OCI-LY7 (cell line): ENCODE data around the gene SESN3. TPM values are rescaled to one million over a fixed set of nuclear protein-coding genes. Genes with fewer than 3 reads are reported as not detected.

Source experiments
- BruUV-seq: library from RNA; stranded (reverse); fragments of 400-500 nt; replicated peaks from 2 replicates; lab custom pipeline; 2021; lab: Mats Ljungman, UMichigan
- CTCF ChIA-PET: fragments of 300-600 bp; sonication (Branson Sonifier 250); formaldehyde crosslinking; loops from one replicate; lab custom pipeline; 2022; ENCODE audit warnings: antibody characterized with exemption; ENCODE audit not compliant: unreplicated experiment; lab: Charles Lee
- POLR2A ChIA-PET: fragments of 300-600 bp; sonication (Branson Sonifier 250); formaldehyde crosslinking; loops from one replicate; lab custom pipeline; 2022; ENCODE audit warnings: antibody characterized with exemption; lab: Charles Lee
- DNase-seq: peaks from one replicate; pipeline ENCODE4 v3.0.0-alpha.2; 2015; ENCODE audit warnings: low spot score
- H2AFZ ChIP-seq: fragments of 200-600 bp; sonication (generic), shearing (Covaris generic); 2 replicates; pipeline ENCODE4 v1.6.1; 2014; ENCODE audit warnings: mild to moderate bottlenecking, antibody characterized with exemption, low read length, moderate library complexity
- H3K27ac ChIP-seq: fragments of 200-600 bp; sonication (generic); 2 replicates; pipeline ENCODE4 v1.5.1; 2014; ENCODE audit warnings: mixed run types, low read depth, mild to moderate bottlenecking, moderate library complexity, low read length, inconsistent platforms; ENCODE audit not compliant: poor library complexity, severe bottlenecking
- H3K36me3 ChIP-seq: fragments of 200-600 bp; sonication (generic); 2 replicates; pipeline ENCODE4 v1.6.1; 2014; ENCODE audit warnings: mild to moderate bottlenecking, antibody characterized with exemption, low read length, moderate library complexity, mixed read lengths; ENCODE audit not compliant: insufficient read depth
- H3K4me1 ChIP-seq: fragments of 200-600 bp; sonication (generic); 2 replicates; pipeline ENCODE4 v1.5.1; 2014; ENCODE audit warnings: mild to moderate bottlenecking, low read length; ENCODE audit not compliant: insufficient read depth, poor library complexity, severe bottlenecking
- H3K4me2 ChIP-seq: fragments of 200-600 bp; sonication (generic); 2 replicates; pipeline ENCODE4 v1.6.1; 2014; ENCODE audit warnings: mild to moderate bottlenecking, low read length
- H3K4me3 ChIP-seq: fragments of 200-600 bp; sonication (generic); 2 replicates; pipeline ENCODE4 v1.5.1; 2014; ENCODE audit warnings: mild to moderate bottlenecking, low read depth, low read length; ENCODE audit not compliant: poor library complexity, severe bottlenecking
- H3K79me2 ChIP-seq: fragments of 200-600 bp; sonication (generic); 2 replicates; pipeline ENCODE4 v1.6.1; 2016; ENCODE audit warnings: low read depth, mild to moderate bottlenecking, low read length, moderate library complexity, mixed read lengths; ENCODE audit not compliant: insufficient read depth
- H3K9me2 ChIP-seq: fragments of 200-600 bp; sonication (generic); 2 replicates; pipeline ENCODE4 v1.6.1; 2016; ENCODE audit warnings: mild to moderate bottlenecking, low read length, mixed read lengths; ENCODE audit not compliant: insufficient read depth
- H3K9me3 ChIP-seq: fragments of 200-600 bp; sonication (generic); 2 replicates; pipeline ENCODE4 v1.6.1; 2014; ENCODE audit warnings: mild to moderate bottlenecking, mixed run types, low read length, mixed read lengths
- H4K20me1 ChIP-seq: fragments of 200-600 bp; sonication (generic); 2 replicates; pipeline ENCODE4 v1.6.1; 2014; ENCODE audit warnings: mild to moderate bottlenecking, antibody characterized with exemption, low read length, moderate library complexity, mixed read lengths; ENCODE audit not compliant: insufficient read depth
- CTCF ChIP-seq: fragments of 200-600 bp; sonication (generic); conservative IDR thresholded peaks from 2 replicates; pipeline ENCODE4 v1.5.1; 2014; ENCODE audit warnings: mild to moderate bottlenecking, antibody characterized with exemption, low read length, moderate library complexity, mixed read lengths
- EZH2phosphoT487 ChIP-seq: fragments of 200-600 bp; sonication (generic); IDR thresholded peaks from 2 replicates; pipeline ENCODE4 v1.6.1; 2018; ENCODE audit warnings: low read depth, borderline replicate concordance, mild to moderate bottlenecking, mixed run types, antibody characterized with exemption, low read length, moderate library complexity, mixed read lengths
- intact Hi-C: fragments of 100-400 bp; cut with micrococcal nuclease; formaldehyde crosslinking; loops from one replicate; pipeline ENCODE4 v1.10.0; 2022; ENCODE audit not compliant: unreplicated experiment
- total RNA-seq, 2 experiments: library from RNA; depleted of rRNA in 1 of 2; stranded (reverse); fragments of >200 nt in 1 of 2; shearing (Covaris generic) in 1 of 2; gene quantifications; 2 replicates each; pipeline ENCODE4 v1.2.3, GENCODE V29; 2014 to 2022

The SESN3 gene
- total RNA-seq, 2 experiments from 2014 or later = 4.4 to 9.6 TPM

- ChIA-PET POLR2A (interaction anchor here (0.6 to 1.5 kb wide), 5 partner anchors 10 to 77 kb away, joined by 3 to 6 read pairs (median 4); no protein-coding TSS in a partner anchor), CTCF (no interaction called here)
- Histone ChIP-seq H3K9me2 (no peaks in the 10 kb centered on the region), H3K4me2 (no peak overlapping the region), H4K20me1 (no peaks in the 10 kb centered on the region; the same call in 1 of the 2 replicates), H3K9me3 (no peaks in the 10 kb centered on the region), H3K36me3 (no peaks in the 10 kb centered on the region), H3K4me1 (no peaks in the 10 kb centered on the region), H3K79me2 (no peaks in the 10 kb centered on the region), H3K4me3 (no peak overlapping the region), H2AFZ (no peak overlapping the region), H3K27ac (no peak overlapping the region)
- no peak for DNase-seq
- TF ChIP-seq CTCF (no peak), EZH2phosphoT487 (no peak)
- intact Hi-C loops = no loop called here
- BruUV-seq = no TSS peak
Observed at GRCh38 chr11:95175818-95176380, 55.1 kb downstream of the SESN3 start.

- no TSS peak for BruUV-seq
- H3K79me2 ChIP-seq = no peaks in the 10 kb centered on the region
- H2AFZ ChIP-seq = no peak overlapping the region
- TF ChIP-seq EZH2phosphoT487 (no peak), CTCF (no peak)
- no peaks in the 10 kb centered on the region for H3K4me1 ChIP-seq
- DNase-seq = no peak
- no peak overlapping the region for H3K4me2 ChIP-seq
- H3K36me3 ChIP-seq = no peaks in the 10 kb centered on the region
- H3K9me2 ChIP-seq = no peaks in the 10 kb centered on the region
- CTCF ChIA-PET = no interaction called here
- no peak overlapping the region for H3K27ac ChIP-seq
- H3K4me3 ChIP-seq = no peak overlapping the region
- H3K9me3 ChIP-seq = no peaks in the 10 kb centered on the region
- POLR2A ChIA-PET = interaction anchor here (0.6 to 1.0 kb wide), 3 partner anchors 43 to 534 kb away, joined by 3 read pairs; no protein-coding TSS in a partner anchor
- H4K20me1 ChIP-seq = no peaks in the 10 kb centered on the region; the same call in 1 of the 2 replicates
- intact Hi-C loops = no loop called here
Observed at GRCh38 chr11:95170294-95170693, 60.7 kb downstream of the SESN3 start.

- Histone ChIP-seq H3K9me3 (no peaks in the 10 kb centered on the region), H3K9me2 (no peaks in the 10 kb centered on the region), H3K36me3 (no peaks in the 10 kb centered on the region), H2AFZ (no peak overlapping the region), H3K4me1 (no peaks in the 10 kb centered on the region), H3K4me3 (no peak overlapping the region), H3K79me2 (no peaks in the 10 kb centered on the region), H3K4me2 (no peak overlapping the region), H3K27ac (no peak overlapping the region), H4K20me1 (no peaks in the 10 kb centered on the region)
- no TSS peak for BruUV-seq
- DNase-seq = no peak
- TF ChIP-seq CTCF = no peak
- no peak for TF ChIP-seq EZH2phosphoT487
- ChIA-PET POLR2A (interaction anchor here (0.9 to 1.0 kb wide), 2 partner anchors 12 to 31 kb away, joined by 3 read pairs; no protein-coding TSS in a partner anchor), CTCF (interaction anchor here (0.8 kb wide), 1 partner anchor 65 kb away, joined by 3 read pairs; no protein-coding TSS in a partner anchor)
- intact Hi-C loops = no loop called here
Observed at GRCh38 chr11:95166781-95167180, 64.2 kb downstream of the SESN3 start.
